MG63 (cell line): ENCODE measurements around the gene IL22RA2. TPM values are rescaled to one million over a fixed set of nuclear protein-coding genes. Genes with fewer than 3 reads are reported as not detected.

Experiments used
- DNase-seq: peaks from one replicate; pipeline ENCODE4 v3.0.0-alpha.2; 2020
- H3K27me3 ChIP-seq: fragments of 250-450 bp; sonication (Bioruptor Pico); 2 replicates; pipeline ENCODE4 v1.5.1; 2020; ENCODE audit warnings: mild to moderate bottlenecking, moderate library complexity
- H3K36me3 ChIP-seq: fragments of 250-450 bp; sonication (Bioruptor Pico); 2 replicates; pipeline ENCODE4 v1.5.1; 2020; ENCODE audit warnings: mild to moderate bottlenecking, moderate library complexity
- H3K4me3 ChIP-seq: fragments of 250-450 bp; sonication (Bioruptor Pico); 2 replicates; pipeline ENCODE4 v1.5.1; 2020; ENCODE audit warnings: mild to moderate bottlenecking, moderate library complexity
- H3K9me3 ChIP-seq: fragments of 250-450 bp; sonication (Bioruptor Pico); 2 replicates; pipeline ENCODE4 v1.5.1; 2020; ENCODE audit warnings: mild to moderate bottlenecking, moderate library complexity
- total RNA-seq: library from RNA; depleted of rRNA; stranded (reverse); fragments of >200 nt; shearing (Covaris generic); gene quantifications from 2 replicates; pipeline ENCODE4 v1.2.3, GENCODE V29; 2014; ENCODE audit warnings: low replicate concordance

IL22RA2 gene
- total RNA-seq, 1 experiment from 2014 or later: not detected

- no peak overlapping the region for H3K4me3 ChIP-seq
Measured at GRCh38 chr6:137175868-137176245, 2.4 kb upstream of the IL22RA2 start.

GRCh38 chr6:137175157-137175867 lies 1.9 kb upstream of the IL22RA2 start:
- DNase-seq: no peak
- Histone ChIP-seq H3K27me3 (no peaks in the 10 kb centered on the region), H3K36me3 (no peaks in the 10 kb centered on the region), H3K4me3 (no peak overlapping the region), H3K9me3 (no peaks in the 10 kb centered on the region)

More at GRCh38 chr6:137175868-137176245, 2.4 kb upstream of the IL22RA2 start:
- Histone ChIP-seq H3K36me3 (no peaks in the 10 kb centered on the region), H3K27me3 (no peaks in the 10 kb centered on the region), H3K9me3 (no peaks in the 10 kb centered on the region)
- DNase-seq: no peak

- H3K36me3 ChIP-seq: no peaks in the 10 kb centered on the region
- H3K9me3 ChIP-seq: no peaks in the 10 kb centered on the region
- H3K27me3 ChIP-seq: no peaks in the 10 kb centered on the region
- H3K4me3 ChIP-seq: no peak overlapping the region
- no peak for DNase-seq
Measured at GRCh38 chr6:137172734-137173431, 561 bp downstream of the IL22RA2 start.

- no peak for DNase-seq
- H3K4me3 ChIP-seq: no peak overlapping the region
- H3K9me3 ChIP-seq: no peaks in the 10 kb centered on the region
- H3K36me3 ChIP-seq: no peaks in the 10 kb centered on the region
- no peaks in the 10 kb centered on the region for H3K27me3 ChIP-seq
Measured at GRCh38 chr6:137171824-137172733, 1.4 kb downstream of the IL22RA2 start.

- no peak for DNase-seq
- H3K9me3 ChIP-seq: no peaks in the 10 kb centered on the region
- H3K27me3 ChIP-seq: no peaks in the 10 kb centered on the region
- no peaks in the 10 kb centered on the region for H3K36me3 ChIP-seq
- no peak overlapping the region for H3K4me3 ChIP-seq
Measured at GRCh38 chr6:137171053-137171374, 2.4 kb downstream of the IL22RA2 start.

GRCh38 chr6:137170266-137171052 lies 3.0 kb downstream of the IL22RA2 start:
- DNase-seq: no peak
- Histone ChIP-seq H3K9me3 (no peaks in the 10 kb centered on the region), H3K4me3 (no peak overlapping the region), H3K36me3 (no peaks in the 10 kb centered on the region), H3K27me3 (no peaks in the 10 kb centered on the region)

GRCh38 chr6:137167702-137168377 lies 5.6 kb downstream of the IL22RA2 start:
- H3K9me3 ChIP-seq: peaks cover 9% of the 10 kb centered on the region; the same call in 1 of the 2 replicates
- H3K4me3 ChIP-seq: no peak overlapping the region
- DNase-seq: no peak
- H3K27me3 ChIP-seq: no peaks in the 10 kb centered on the region
- H3K36me3 ChIP-seq: no peaks in the 10 kb centered on the region

GRCh38 chr6:137166247-137167098 lies 7.0 kb downstream of the IL22RA2 start:
- no peaks in the 10 kb centered on the region for H3K27me3 ChIP-seq
- no peak for DNase-seq

GRCh38 chr6:137165375-137166246 lies 7.8 kb downstream of the IL22RA2 start:
- DNase-seq: no peak
- peaks cover 12% of the 10 kb centered on the region; the same call in 1 of the 2 replicates for H3K9me3 ChIP-seq
- no peak overlapping the region for H3K4me3 ChIP-seq
- no peaks in the 10 kb centered on the region for H3K36me3 ChIP-seq
- no peaks in the 10 kb centered on the region for H3K27me3 ChIP-seq

More at GRCh38 chr6:137166247-137167098, 7.0 kb downstream of the IL22RA2 start:
- Histone ChIP-seq H3K4me3 (no peak overlapping the region), H3K36me3 (no peaks in the 10 kb centered on the region), H3K9me3 (peaks cover 12% of the 10 kb centered on the region; the same call in 1 of the 2 replicates)

- H3K27me3 ChIP-seq: no peaks in the 10 kb centered on the region
- no peaks in the 10 kb centered on the region for H3K36me3 ChIP-seq
- H3K9me3 ChIP-seq: peaks cover 12% of the 10 kb centered on the region; the same call in 1 of the 2 replicates
- H3K4me3 ChIP-seq: no peak overlapping the region
- DNase-seq: no peak
Measured at GRCh38 chr6:137163732-137164318, 9.6 kb downstream of the IL22RA2 start.

- Histone ChIP-seq H3K4me3 (no peak overlapping the region), H3K36me3 (no peaks in the 10 kb centered on the region), H3K9me3 (peaks cover 12% of the 10 kb centered on the region; the same call in 1 of the 2 replicates), H3K27me3 (no peaks in the 10 kb centered on the region)
- DNase-seq: no peak
Measured at GRCh38 chr6:137162692-137163306, 10.6 kb downstream of the IL22RA2 start.

- Histone ChIP-seq H3K27me3 (no peaks in the 10 kb centered on the region), H3K36me3 (no peaks in the 10 kb centered on the region), H3K9me3 (peaks cover 12% of the 10 kb centered on the region; the same call in 1 of the 2 replicates), H3K4me3 (no peak overlapping the region)
- DNase-seq: peak; percentile 54
Measured at GRCh38 chr6:137161949-137162348, 11.5 kb downstream of the IL22RA2 start.

- peak; percentile 6 for DNase-seq
- H3K27me3 ChIP-seq: no peaks in the 10 kb centered on the region
- H3K4me3 ChIP-seq: no peak overlapping the region
- H3K9me3 ChIP-seq: peaks cover 12% of the 10 kb centered on the region; the same call in 1 of the 2 replicates
- H3K36me3 ChIP-seq: no peaks in the 10 kb centered on the region
Measured at GRCh38 chr6:137160763-137161162, 12.7 kb downstream of the IL22RA2 start.
